PC-3 (cell line): ENCODE results near the gene PLXNA2.

Experiments
- CTCF ChIP-seq: fragments of 300-600 bp; sonication (generic); conservative IDR thresholded peaks from 2 replicates; pipeline ENCODE4 v1.5.1; 2017; ENCODE audit warnings: antibody characterized with exemption, low read depth, mild to moderate bottlenecking, low read length
- EZH2 ChIP-seq: fragments of 300-600 bp; sonication (generic); IDR thresholded peaks from one replicate; pipeline ENCODE4 v1.6.1; 2017; ENCODE audit warnings: antibody characterized with exemption, mild to moderate bottlenecking, low read length; ENCODE audit not compliant: unreplicated experiment
- EZH2phosphoT487 ChIP-seq: fragments of 300-600 bp; sonication (generic); IDR thresholded peaks from 2 replicates; pipeline ENCODE4 v1.6.1; 2018; ENCODE audit warnings: mild to moderate bottlenecking, antibody characterized with exemption, low read length, borderline replicate concordance

- no peak for TF ChIP-seq CTCF
- no peak for TF ChIP-seq EZH2
- TF ChIP-seq EZH2phosphoT487, result no peak
These were observed 28.8 kb downstream of the PLXNA2 start for GRCh38 chr1:208215393-208215792.
